Activated T-cell treated with anti-CD3 and anti-CD28 coated beads, Interleukin-2, amount 50 U/mL, for 72 hours (primary cell): ENCODE measurements around the gene LURAP1L. TPM values are rescaled to one million over a fixed set of nuclear protein-coding genes. Genes with fewer than 3 reads are reported as not detected.

Source experiments
- ATAC-seq, 2 donors: fragments of 150-1000 bp; cut with Tn5 transposase; replicated peaks in 1 of 2; 2 replicates each; pipeline ENCODE4 v1.10.0; 2021; ENCODE audit warnings: moderate library complexity in 2 of 2, mild to moderate bottlenecking in 1 of 2
- DNase-seq, 2 donors: peaks; one replicate each; pipeline ENCODE4 v3.0.0; 2021 to 2022; ENCODE audit warnings: mixed read lengths in 1 of 2
- H3K27ac Mint-ChIP-seq: one replicate; pipeline ENCODE4 v1.8.0; 2022; ENCODE audit warnings: mild to moderate bottlenecking, moderate library complexity, mixed read lengths
- H3K27me3 Mint-ChIP-seq: one replicate; pipeline ENCODE4 v1.8.0; 2022; ENCODE audit warnings: low read depth, mixed read lengths
- H3K36me3 Mint-ChIP-seq, 2 donors: one replicate each; pipeline ENCODE4 v1.8.0; 2022; ENCODE audit warnings: mixed read lengths in 2 of 2, mild to moderate bottlenecking in 1 of 2; ENCODE audit not compliant: insufficient read depth in 2 of 2
- H3K4me1 Mint-ChIP-seq: one replicate; pipeline ENCODE4 v1.8.0; 2022; ENCODE audit warnings: low read depth, mixed read lengths
- H3K4me3 Mint-ChIP-seq, 2 donors: one replicate each; pipeline ENCODE4 v1.8.0; 2022; ENCODE audit warnings: mild to moderate bottlenecking in 2 of 2, mixed read lengths in 2 of 2, moderate library complexity in 2 of 2
- H3K9me3 Mint-ChIP-seq, 2 donors: one replicate each; pipeline ENCODE4 v1.8.0; 2022; ENCODE audit warnings: mixed read lengths in 2 of 2
- total RNA-seq, 2 donors: library from RNA; stranded (reverse); gene quantifications; one replicate each; pipeline ENCODE4 v1.2.3, GENCODE V29; 2022

The LURAP1L gene
- total RNA-seq: not detected

GRCh38 chr9:12774861-12775678 is at the start of gene LURAP1L:
TSS of gene LURAP1L (plus strand) at chr9:12775020. CDS start at chr9:12775716, 696 bp downstream.
- Mint-ChIP-seq H3K27me3 (peaks cover 27% of the 10 kb centered on the region), H3K36me3 (peaks cover 2 to 3% of the 10 kb centered on the region in 2 donors), H3K4me1 (peaks cover 5% of the 10 kb centered on the region), H3K27ac (no peak within 1 kb of the TSS), H3K9me3 (peaks cover 0 to 4% of the 10 kb centered on the region in 2 donors), H3K4me3 (peak within 1 kb of the TSS; percentile 53 to 58)
- ATAC-seq (no peak), DNase-seq (no peak)

GRCh38 chr9:12726795-12727194 is 48.0 kb upstream of the LURAP1L start:
- peaks cover 12 to 13% of the 10 kb centered on the region in 2 donors for H3K9me3 Mint-ChIP-seq
- no peaks in the 10 kb centered on the region for H3K36me3 Mint-ChIP-seq
- H3K4me3 Mint-ChIP-seq: no peak overlapping the region
- H3K27me3 Mint-ChIP-seq: no peaks in the 10 kb centered on the region
- H3K27ac Mint-ChIP-seq: no peak overlapping the region
- DNase-seq (no peak), ATAC-seq (no peak)
- H3K4me1 Mint-ChIP-seq: no peaks in the 10 kb centered on the region

GRCh38 chr9:12730198-12730597 is 44.6 kb upstream of the LURAP1L start:
- no peaks in the 10 kb centered on the region for H3K27me3 Mint-ChIP-seq

GRCh38 chr9:12730927-12731326 is 43.9 kb upstream of the LURAP1L start:
- DNase-seq: no peak
- Mint-ChIP-seq H3K36me3 (no peaks in the 10 kb centered on the region), H3K4me3 (no peak overlapping the region), H3K27ac (no peak overlapping the region), H3K4me1 (no peaks in the 10 kb centered on the region), H3K27me3 (no peaks in the 10 kb centered on the region), H3K9me3 (peaks cover 14 to 19% of the 10 kb centered on the region in 2 donors)
- no peak for ATAC-seq

More at GRCh38 chr9:12730198-12730597, 44.6 kb upstream of the LURAP1L start:
- no peaks in the 10 kb centered on the region for H3K36me3 Mint-ChIP-seq
- H3K27ac Mint-ChIP-seq: no peak overlapping the region
- no peak overlapping the region for H3K4me3 Mint-ChIP-seq
- H3K9me3 Mint-ChIP-seq: peaks cover 12 to 19% of the 10 kb centered on the region in 2 donors
- no peak for ATAC-seq
- DNase-seq: no peak
- H3K4me1 Mint-ChIP-seq: no peaks in the 10 kb centered on the region

- H3K27ac Mint-ChIP-seq: no peak overlapping the region
- no peak overlapping the region for H3K4me3 Mint-ChIP-seq
- no peak for ATAC-seq
- H3K36me3 Mint-ChIP-seq: no peaks in the 10 kb centered on the region
- no peak for DNase-seq
- H3K27me3 Mint-ChIP-seq: no peaks in the 10 kb centered on the region
- no peaks in the 10 kb centered on the region for H3K4me1 Mint-ChIP-seq
- peaks cover 14 to 19% of the 10 kb centered on the region in 2 donors for H3K9me3 Mint-ChIP-seq
Measured at GRCh38 chr9:12732971-12733370, 41.8 kb upstream of the LURAP1L start.

- H3K36me3 Mint-ChIP-seq: no peaks in the 10 kb centered on the region
- H3K4me3 Mint-ChIP-seq: no peak overlapping the region
- no peak for DNase-seq
- H3K9me3 Mint-ChIP-seq: peaks cover 13 to 15% of the 10 kb centered on the region in 2 donors
- no peak for ATAC-seq
- no peaks in the 10 kb centered on the region for H3K27me3 Mint-ChIP-seq
- H3K27ac Mint-ChIP-seq: no peak overlapping the region
- no peaks in the 10 kb centered on the region for H3K4me1 Mint-ChIP-seq
Measured at GRCh38 chr9:12735665-12736064, 39.2 kb upstream of the LURAP1L start.

GRCh38 chr9:12737871-12738270 is 36.9 kb upstream of the LURAP1L start:
- Mint-ChIP-seq H3K9me3 (peaks cover 10 to 18% of the 10 kb centered on the region in 2 donors), H3K27ac (no peak overlapping the region), H3K4me1 (no peaks in the 10 kb centered on the region), H3K27me3 (no peaks in the 10 kb centered on the region), H3K36me3 (no peaks in the 10 kb centered on the region), H3K4me3 (no peak overlapping the region)
- DNase-seq (no peak), ATAC-seq (no peak)

GRCh38 chr9:12739014-12739652 is 35.7 kb upstream of the LURAP1L start:
- Mint-ChIP-seq H3K36me3 (no peaks in the 10 kb centered on the region), H3K4me1 (no peaks in the 10 kb centered on the region), H3K27ac (no peak overlapping the region), H3K9me3 (peaks cover 5 to 17% of the 10 kb centered on the region in 2 donors), H3K4me3 (no peak overlapping the region), H3K27me3 (no peaks in the 10 kb centered on the region)
- DNase-seq (no peak), ATAC-seq (no peak)

- H3K27ac Mint-ChIP-seq: no peak overlapping the region
- H3K27me3 Mint-ChIP-seq: no peaks in the 10 kb centered on the region
- no peak for DNase-seq
- H3K4me1 Mint-ChIP-seq: no peaks in the 10 kb centered on the region
- H3K36me3 Mint-ChIP-seq: peaks cover 0 to 3% of the 10 kb centered on the region in 2 donors
- no peak overlapping the region for H3K4me3 Mint-ChIP-seq
- peaks cover 9 to 16% of the 10 kb centered on the region in 2 donors for H3K9me3 Mint-ChIP-seq
- ATAC-seq: no peak
Measured at GRCh38 chr9:12740845-12741244, 34.0 kb upstream of the LURAP1L start.

GRCh38 chr9:12748016-12748415 is 26.8 kb upstream of the LURAP1L start:
- ATAC-seq (no peak), DNase-seq (no peak)
- Mint-ChIP-seq H3K9me3 (peaks cover 16 to 18% of the 10 kb centered on the region in 2 donors), H3K36me3 (peaks cover 0 to 4% of the 10 kb centered on the region in 2 donors), H3K27me3 (no peaks in the 10 kb centered on the region), H3K4me3 (no peak overlapping the region), H3K27ac (no peak overlapping the region), H3K4me1 (no peaks in the 10 kb centered on the region)

- Mint-ChIP-seq H3K27ac (no peak overlapping the region), H3K4me1 (no peaks in the 10 kb centered on the region), H3K36me3 (peaks cover 0 to 4% of the 10 kb centered on the region in 2 donors), H3K27me3 (no peaks in the 10 kb centered on the region), H3K9me3 (peaks cover 15 to 17% of the 10 kb centered on the region in 2 donors), H3K4me3 (no peak overlapping the region)
- ATAC-seq (no peak), DNase-seq (no peak)
Measured at GRCh38 chr9:12748954-12749353, 25.9 kb upstream of the LURAP1L start.

- Mint-ChIP-seq H3K27me3 (no peaks in the 10 kb centered on the region), H3K4me1 (no peaks in the 10 kb centered on the region), H3K9me3 (peaks cover 4 to 8% of the 10 kb centered on the region in 2 donors), H3K36me3 (peaks cover 0 to 1% of the 10 kb centered on the region in 2 donors), H3K27ac (no peak overlapping the region), H3K4me3 (no peak overlapping the region)
- DNase-seq (no peak), ATAC-seq (no peak)
Measured at GRCh38 chr9:12753931-12754330, 20.9 kb upstream of the LURAP1L start.

GRCh38 chr9:12759761-12760160 is 15.1 kb upstream of the LURAP1L start:
- H3K4me1 Mint-ChIP-seq: no peaks in the 10 kb centered on the region
- no peak overlapping the region for H3K27ac Mint-ChIP-seq
- peaks cover 4 to 9% of the 10 kb centered on the region in 2 donors for H3K9me3 Mint-ChIP-seq
- ATAC-seq (no peak), DNase-seq (no peak)
- H3K36me3 Mint-ChIP-seq: peaks cover 0 to 1% of the 10 kb centered on the region in 2 donors
- H3K4me3 Mint-ChIP-seq: no peak overlapping the region
- H3K27me3 Mint-ChIP-seq: no peaks in the 10 kb centered on the region
